GM19452 (cell line): ENCODE measurements around the gene ATG5.

Experiments used
- ATAC-seq: cut with Tn5 transposase; IDR thresholded peaks from one replicate; pipeline ENCODE4 v1.9.1; 2021; ENCODE audit not compliant: unreplicated experiment

ATG5 gene

GRCh38 chr6:106134906-106135634, 190.5 kb downstream of the ATG5 start:
- no peak for ATAC-seq
